Activated T-cell treated with anti-CD3 and anti-CD28 coated beads, Interleukin-2, amount 50 U/mL, for 72 hours (primary cell): ENCODE data around the gene HIBCH. TPM values are rescaled to one million over a fixed set of nuclear protein-coding genes. Genes with fewer than 3 reads are reported as not detected.
A peak's percentile ranks its signal among the peaks of the same experiment; 100 is the strongest.
"Not testable (repeated sequence)": the region's sequence is repeated elsewhere in the genome, so short reads cannot be mapped to it uniquely, and the experiment has no call there.

Experiments used
- ATAC-seq, 2 donors: fragments of 150-1000 bp; cut with Tn5 transposase; replicated peaks in 1 of 2; 2 replicates each; pipeline ENCODE4 v1.10.0; 2021; ENCODE audit warnings: moderate library complexity in 2 of 2, mild to moderate bottlenecking in 1 of 2
- DNase-seq, 2 donors: peaks; one replicate each; pipeline ENCODE4 v3.0.0; 2021 to 2022; ENCODE audit warnings: mixed read lengths in 1 of 2
- H3K27ac Mint-ChIP-seq: one replicate; pipeline ENCODE4 v1.8.0; 2022; ENCODE audit warnings: mild to moderate bottlenecking, moderate library complexity, mixed read lengths
- H3K27me3 Mint-ChIP-seq: one replicate; pipeline ENCODE4 v1.8.0; 2022; ENCODE audit warnings: low read depth, mixed read lengths
- H3K36me3 Mint-ChIP-seq, 2 donors: one replicate each; pipeline ENCODE4 v1.8.0; 2022; ENCODE audit warnings: mixed read lengths in 2 of 2, mild to moderate bottlenecking in 1 of 2; ENCODE audit not compliant: insufficient read depth in 2 of 2
- H3K4me1 Mint-ChIP-seq: one replicate; pipeline ENCODE4 v1.8.0; 2022; ENCODE audit warnings: low read depth, mixed read lengths
- H3K4me3 Mint-ChIP-seq, 2 donors: one replicate each; pipeline ENCODE4 v1.8.0; 2022; ENCODE audit warnings: mild to moderate bottlenecking in 2 of 2, mixed read lengths in 2 of 2, moderate library complexity in 2 of 2
- H3K9me3 Mint-ChIP-seq, 2 donors: one replicate each; pipeline ENCODE4 v1.8.0; 2022; ENCODE audit warnings: mixed read lengths in 2 of 2
- total RNA-seq, 2 donors: library from RNA; stranded (reverse); gene quantifications; one replicate each; pipeline ENCODE4 v1.2.3, GENCODE V29; 2022

Gene HIBCH
- total RNA-seq, 2 donors from 2014 or later = 15.2 to 23.8 TPM

DNA sequence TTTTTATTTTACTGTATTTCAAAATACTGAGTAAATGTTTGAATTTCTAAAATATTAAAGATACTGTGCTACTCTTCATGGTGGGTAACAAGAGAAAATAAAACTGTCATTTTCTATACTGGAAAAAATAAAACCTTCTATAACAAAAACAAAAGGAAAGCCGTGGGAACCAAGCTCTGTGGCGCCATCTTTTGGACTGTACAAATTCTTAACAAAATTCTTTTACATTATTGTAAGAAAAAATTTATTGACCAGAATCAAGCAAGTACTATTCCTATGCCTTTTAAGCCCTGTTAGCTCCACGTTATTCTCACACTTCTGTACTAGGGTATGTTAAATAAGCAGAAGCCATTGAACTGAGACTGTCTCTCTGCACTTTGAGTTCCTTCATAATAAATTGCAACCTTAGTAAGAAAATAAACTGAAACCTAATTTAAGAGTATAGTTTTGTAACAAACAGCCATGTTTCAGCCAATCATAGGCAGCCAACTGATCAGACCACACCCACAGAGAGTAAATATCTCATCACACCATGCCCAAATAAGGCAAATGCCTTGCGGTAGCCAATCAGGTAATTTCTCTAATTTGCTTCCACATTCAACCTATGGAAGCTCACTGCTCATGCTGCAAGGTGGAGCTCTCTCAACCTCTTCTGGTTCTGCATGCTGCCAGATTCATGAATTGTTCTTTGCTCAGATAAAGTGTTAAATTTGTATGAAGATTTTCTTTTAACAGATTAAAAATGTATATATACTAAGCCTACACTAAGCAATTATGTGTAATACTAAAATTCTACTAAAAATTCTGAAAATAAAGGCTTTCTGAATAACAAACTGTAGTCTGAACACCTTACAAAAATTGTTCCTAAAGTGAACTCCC, 42.2 kb downstream of the HIBCH start:
- Mint-ChIP-seq H3K4me1 (no peaks in the 10 kb centered on the region), H3K27ac (no peak overlapping the region), H3K4me3 (no peak overlapping the region), H3K9me3 (no peaks in the 10 kb centered on the region), H3K27me3 (no peaks in the 10 kb centered on the region), H3K36me3 (peaks cover 0 to 2% of the 10 kb centered on the region in 2 donors)
- DNase-seq (peak in 1 of 2 donors; percentile 21), ATAC-seq (no peak)

DNA sequence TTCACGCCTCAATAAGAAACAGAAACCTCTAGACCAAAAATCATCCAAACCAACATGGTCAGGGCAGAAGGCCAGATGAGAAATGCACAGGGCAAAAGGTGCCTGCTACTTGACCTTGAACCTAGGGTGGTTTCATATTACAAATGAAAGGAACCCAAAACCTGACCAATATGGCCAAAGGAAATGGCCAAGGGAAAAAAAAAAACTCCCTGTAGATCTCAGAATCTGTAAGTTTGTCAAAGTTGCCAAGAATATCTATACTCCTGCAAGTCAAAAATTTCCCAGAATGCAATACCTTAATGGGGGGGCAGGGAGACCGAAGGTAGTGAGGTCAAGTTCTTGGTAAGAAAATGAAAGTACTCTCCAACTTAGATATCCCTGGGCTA, 47.2 kb downstream of the HIBCH start:
- DNase-seq (no peak), ATAC-seq (no peak)
- peaks cover 5 to 13% of the 10 kb centered on the region in 2 donors for H3K36me3 Mint-ChIP-seq
- H3K27ac Mint-ChIP-seq = no peak overlapping the region
- H3K9me3 Mint-ChIP-seq = no peaks in the 10 kb centered on the region
- H3K4me3 Mint-ChIP-seq = no peak overlapping the region
- no peaks in the 10 kb centered on the region for H3K27me3 Mint-ChIP-seq
- H3K4me1 Mint-ChIP-seq = no peaks in the 10 kb centered on the region

DNA sequence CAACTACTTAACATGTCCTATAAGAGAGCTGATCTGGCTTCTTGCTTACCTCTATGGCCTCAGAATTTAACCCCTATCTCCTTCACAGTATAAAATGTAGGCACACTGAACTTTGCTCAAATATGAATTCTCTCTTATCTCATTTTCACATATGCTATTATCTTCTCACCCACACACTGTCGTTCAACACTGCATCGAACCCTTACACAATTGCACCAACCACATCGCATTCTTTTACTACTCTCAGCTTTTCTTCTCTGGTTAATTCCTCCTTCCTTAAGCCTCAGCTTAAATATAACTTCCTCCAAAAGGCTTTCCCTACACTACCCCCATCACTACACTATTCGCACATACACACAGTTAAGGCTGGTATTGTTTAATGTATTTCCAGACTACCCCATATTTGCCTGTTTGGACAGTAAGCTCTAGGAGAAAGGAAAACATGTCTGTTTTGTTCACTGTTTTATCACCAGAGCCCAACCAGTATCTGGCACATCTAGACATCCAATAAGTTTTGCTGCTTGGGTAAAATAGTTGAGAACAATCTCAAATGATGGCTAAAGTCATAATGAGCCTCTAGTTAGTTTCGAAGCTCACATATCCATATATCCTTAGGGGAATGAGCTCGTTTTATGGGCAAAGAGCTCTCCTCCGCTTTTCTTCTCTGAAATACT, 47.7 kb downstream of the HIBCH start:
- no peaks in the 10 kb centered on the region for H3K4me1 Mint-ChIP-seq

DNA sequence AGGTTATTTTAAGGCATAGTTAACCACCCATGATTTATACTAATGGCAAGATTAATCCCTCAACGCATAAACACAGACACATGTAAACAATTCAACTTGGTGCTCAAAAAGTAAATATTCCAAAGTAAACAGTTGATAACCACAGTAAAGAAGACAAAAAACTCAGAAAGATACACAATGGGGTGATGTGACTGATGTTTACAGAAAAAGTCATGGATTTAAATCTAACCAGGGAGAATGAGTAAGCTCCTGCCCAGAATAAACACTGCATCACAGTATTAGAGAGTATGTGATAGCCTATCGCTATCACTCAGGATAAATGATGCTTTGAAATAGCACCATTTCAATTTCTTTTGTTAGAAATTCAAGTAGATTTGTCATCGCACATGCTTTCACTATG, 49.3 kb downstream of the HIBCH start:
- ATAC-seq = no peak
- Mint-ChIP-seq H3K4me3 (no peak overlapping the region), H3K27ac (no peak overlapping the region), H3K4me1 (no peaks in the 10 kb centered on the region), H3K36me3 (peaks cover 5 to 12% of the 10 kb centered on the region in 2 donors), H3K9me3 (no peaks in the 10 kb centered on the region), H3K27me3 (no peaks in the 10 kb centered on the region)
- no peak for DNase-seq

More for the DNA sequence above, 47.7 kb downstream of the HIBCH start:
- H3K27me3 Mint-ChIP-seq = no peaks in the 10 kb centered on the region
- ATAC-seq (no peak), DNase-seq (no peak)
- H3K36me3 Mint-ChIP-seq = peaks cover 5 to 13% of the 10 kb centered on the region in 2 donors
- no peak overlapping the region for H3K27ac Mint-ChIP-seq
- no peak overlapping the region for H3K4me3 Mint-ChIP-seq
- no peaks in the 10 kb centered on the region for H3K9me3 Mint-ChIP-seq

DNA sequence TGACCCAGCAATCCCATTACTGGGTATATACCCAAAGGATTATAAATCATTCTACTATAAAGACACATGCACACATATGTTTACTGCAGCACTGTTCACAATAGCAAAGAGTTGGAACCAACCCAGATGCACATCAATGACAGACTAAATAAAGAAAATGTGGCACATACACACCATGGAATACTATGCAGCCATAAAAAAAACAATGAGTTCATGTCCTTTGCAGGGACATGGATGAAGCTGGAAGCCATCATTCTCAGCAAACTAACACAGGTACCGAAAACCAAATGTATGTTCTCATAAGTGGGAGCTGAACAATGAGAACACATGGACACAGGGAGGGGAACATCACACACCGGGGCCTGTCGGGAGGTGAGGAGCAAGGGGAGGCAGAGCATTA, 49.9 kb downstream of the HIBCH start:
- not testable (repeated sequence) for DNase-seq, ATAC-seq, H3K4me3 Mint-ChIP-seq, H3K27me3 Mint-ChIP-seq, H3K27ac Mint-ChIP-seq, H3K4me1 Mint-ChIP-seq, H3K9me3 Mint-ChIP-seq
- peaks cover 5 to 12% of the 10 kb centered on the region in 2 donors for H3K36me3 Mint-ChIP-seq

DNA sequence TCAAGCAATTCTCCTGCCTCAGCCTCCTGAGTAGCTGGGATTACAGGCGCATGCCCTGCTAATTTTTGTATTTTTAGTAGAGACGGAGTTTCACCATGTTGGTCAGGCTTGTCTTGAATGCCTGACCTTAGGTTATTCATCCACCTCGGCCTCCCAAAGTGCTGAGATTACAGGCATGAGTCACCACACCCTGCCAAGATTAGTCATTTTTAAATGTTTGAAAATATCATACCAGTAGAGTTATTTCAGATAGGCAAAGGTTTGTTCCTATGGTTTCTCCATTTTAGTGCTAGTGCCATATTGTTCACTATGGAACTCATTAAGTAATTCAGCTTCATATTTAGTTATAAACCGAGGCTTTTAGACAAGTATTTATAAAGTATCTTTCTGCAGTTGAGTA, 52.3 kb downstream of the HIBCH start:
- no peak overlapping the region for H3K27ac Mint-ChIP-seq
- no peak overlapping the region for H3K4me3 Mint-ChIP-seq
- no peaks in the 10 kb centered on the region for H3K9me3 Mint-ChIP-seq
- peaks cover 5 to 12% of the 10 kb centered on the region in 2 donors for H3K36me3 Mint-ChIP-seq
- no peaks in the 10 kb centered on the region for H3K4me1 Mint-ChIP-seq
- peak in 1 of 2 donors; percentile 36 for ATAC-seq
- no peaks in the 10 kb centered on the region for H3K27me3 Mint-ChIP-seq
- no peak for DNase-seq

DNA sequence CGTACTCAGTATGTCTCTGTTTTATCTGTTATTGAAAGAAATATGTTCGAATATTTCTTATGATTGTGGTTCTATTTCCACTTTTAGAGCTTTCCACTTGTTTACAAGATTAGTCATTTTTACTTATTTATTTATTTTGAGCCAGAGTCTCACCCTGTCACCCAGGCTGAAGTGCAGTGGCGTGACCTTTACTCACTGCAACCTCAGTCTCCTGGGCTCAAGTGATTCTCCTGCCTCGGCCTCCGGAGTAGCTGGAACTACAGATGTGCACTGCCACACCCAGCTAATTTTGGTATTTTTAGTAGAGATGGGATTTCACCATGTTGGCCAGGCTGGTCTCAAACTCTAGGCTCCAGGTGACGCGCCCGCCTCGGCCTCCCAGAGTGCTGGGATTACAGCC, 53.3 kb downstream of the HIBCH start:
- H3K9me3 Mint-ChIP-seq = no peaks in the 10 kb centered on the region
- DNase-seq = no peak
- no peaks in the 10 kb centered on the region for H3K27me3 Mint-ChIP-seq
- H3K36me3 Mint-ChIP-seq = peaks cover 5 to 8% of the 10 kb centered on the region in 2 donors
- no peak overlapping the region for H3K27ac Mint-ChIP-seq
- H3K4me1 Mint-ChIP-seq = no peaks in the 10 kb centered on the region
- no peak overlapping the region for H3K4me3 Mint-ChIP-seq
- ATAC-seq = no peak

DNA sequence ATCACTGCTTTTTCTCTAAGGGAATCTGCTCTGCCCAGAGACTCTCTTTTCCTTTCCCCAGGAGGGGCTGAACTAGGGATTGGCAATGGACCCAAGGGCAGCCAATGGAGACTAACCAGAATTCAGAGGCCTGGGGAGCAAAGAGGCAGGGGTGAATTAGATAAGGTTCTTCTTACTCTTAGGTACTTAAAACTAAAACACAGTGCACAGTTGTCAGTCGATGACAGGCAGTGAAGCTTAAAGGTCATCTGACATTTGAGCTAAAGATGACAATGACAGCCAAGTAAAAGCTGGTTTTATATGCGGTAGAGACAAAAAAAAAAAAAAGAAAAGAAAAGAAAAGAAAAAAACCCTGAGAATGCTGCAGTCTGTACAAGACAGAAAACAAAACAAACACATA, 57.8 kb downstream of the HIBCH start:
- Mint-ChIP-seq H3K27ac (no peak overlapping the region), H3K4me1 (no peaks in the 10 kb centered on the region), H3K36me3 (peaks cover 13 to 24% of the 10 kb centered on the region in 2 donors), H3K4me3 (no peak overlapping the region), H3K9me3 (peaks cover 6 to 8% of the 10 kb centered on the region in 2 donors), H3K27me3 (no peaks in the 10 kb centered on the region)
- DNase-seq = no peak
- no peak for ATAC-seq

DNA sequence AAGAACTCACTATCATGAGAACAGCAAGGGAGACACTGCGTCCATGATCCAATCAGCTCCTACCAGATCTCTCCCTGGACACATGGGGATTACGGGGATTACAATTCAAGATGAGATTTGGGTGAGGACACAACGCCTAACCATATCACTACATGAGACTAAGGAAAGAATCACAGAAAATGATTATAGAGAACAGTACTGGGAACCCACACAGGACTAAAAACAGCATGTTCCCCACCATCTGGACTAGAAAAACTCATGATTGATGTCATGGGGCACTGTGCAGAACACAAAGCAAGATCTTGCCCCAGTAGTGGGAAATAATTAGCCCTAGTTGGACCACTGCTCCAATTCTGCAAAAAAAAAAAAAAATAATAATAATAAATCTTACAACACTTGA, 63.5 kb downstream of the HIBCH start:
- no peak overlapping the region for H3K4me3 Mint-ChIP-seq
- no peak overlapping the region for H3K27ac Mint-ChIP-seq
- DNase-seq = no peak
- no peaks in the 10 kb centered on the region for H3K27me3 Mint-ChIP-seq
- peaks cover 16 to 31% of the 10 kb centered on the region in 2 donors for H3K36me3 Mint-ChIP-seq
- ATAC-seq = peak; percentile 39 to 52
- H3K4me1 Mint-ChIP-seq = no peaks in the 10 kb centered on the region
- peaks cover 6 to 8% of the 10 kb centered on the region in 2 donors for H3K9me3 Mint-ChIP-seq

DNA sequence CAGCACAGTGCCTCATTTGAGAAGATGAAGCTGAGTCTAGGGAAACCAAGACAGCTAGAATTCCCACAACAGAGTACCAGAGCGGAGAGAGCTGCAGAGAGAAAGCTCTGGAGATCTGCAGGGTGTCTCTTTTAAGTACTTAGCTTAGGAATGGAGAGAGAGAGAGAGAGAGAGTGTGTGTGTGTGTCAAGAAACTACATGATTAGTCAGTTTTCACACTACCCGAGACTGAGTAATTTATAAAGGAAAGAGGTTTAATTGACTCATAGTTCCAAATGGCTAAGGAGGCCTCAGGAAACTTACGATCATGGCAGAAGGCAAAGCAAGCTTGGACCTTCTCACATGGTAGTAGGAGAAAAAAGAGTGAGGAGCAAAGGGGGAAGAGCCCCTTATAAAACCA, 64.0 kb downstream of the HIBCH start:
- H3K4me1 Mint-ChIP-seq = no peaks in the 10 kb centered on the region
- no peak for DNase-seq
- peaks cover 16 to 32% of the 10 kb centered on the region in 2 donors for H3K36me3 Mint-ChIP-seq
- peak; percentile 92 to 96 for ATAC-seq
- no peaks in the 10 kb centered on the region for H3K27me3 Mint-ChIP-seq
- no peak overlapping the region for H3K27ac Mint-ChIP-seq
- peaks cover 6 to 8% of the 10 kb centered on the region in 2 donors for H3K9me3 Mint-ChIP-seq
- H3K4me3 Mint-ChIP-seq = no peak overlapping the region

DNA sequence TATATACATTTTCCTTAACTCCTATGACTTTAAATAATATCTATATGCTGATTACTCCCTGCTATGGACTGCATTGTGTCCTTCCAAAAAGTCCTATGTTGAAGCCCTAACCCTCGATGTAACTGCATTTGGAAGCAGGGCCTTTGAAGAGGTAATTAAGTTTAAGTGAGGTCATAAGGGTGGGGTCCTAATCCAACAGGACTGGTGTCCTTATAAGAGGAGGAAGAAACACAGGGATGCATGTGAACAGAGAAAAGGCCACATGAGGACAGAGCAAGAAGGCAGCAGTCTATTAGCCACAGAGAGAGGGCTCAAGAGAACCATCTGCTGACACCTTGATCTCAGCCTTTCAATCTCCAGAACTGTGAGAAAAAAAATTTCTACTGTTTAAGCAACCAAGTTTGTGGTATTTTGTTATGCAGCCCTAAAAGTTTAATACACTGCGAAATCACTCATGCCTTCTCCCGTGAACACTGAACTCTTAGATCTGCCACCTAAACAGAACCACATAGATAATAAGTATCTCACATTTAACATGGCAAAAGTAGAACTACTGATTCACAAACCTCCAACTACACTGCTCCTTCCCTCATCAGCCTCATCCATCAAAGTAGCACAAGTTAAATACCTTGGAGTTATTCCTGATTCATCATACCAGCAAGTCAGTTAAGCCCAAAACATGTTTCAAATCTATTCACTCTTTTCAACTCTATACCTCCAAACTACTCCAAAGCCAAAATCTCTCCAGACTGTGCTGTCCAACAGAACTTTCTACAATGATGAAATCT, 65.4 kb downstream of the HIBCH start:
- DNase-seq (no peak), ATAC-seq (no peak)
- Mint-ChIP-seq H3K4me3 (no peak overlapping the region), H3K9me3 (peaks cover 6 to 8% of the 10 kb centered on the region in 2 donors), H3K4me1 (no peaks in the 10 kb centered on the region), H3K27ac (no peak overlapping the region), H3K36me3 (peaks cover 16 to 35% of the 10 kb centered on the region in 2 donors), H3K27me3 (no peaks in the 10 kb centered on the region)

DNA sequence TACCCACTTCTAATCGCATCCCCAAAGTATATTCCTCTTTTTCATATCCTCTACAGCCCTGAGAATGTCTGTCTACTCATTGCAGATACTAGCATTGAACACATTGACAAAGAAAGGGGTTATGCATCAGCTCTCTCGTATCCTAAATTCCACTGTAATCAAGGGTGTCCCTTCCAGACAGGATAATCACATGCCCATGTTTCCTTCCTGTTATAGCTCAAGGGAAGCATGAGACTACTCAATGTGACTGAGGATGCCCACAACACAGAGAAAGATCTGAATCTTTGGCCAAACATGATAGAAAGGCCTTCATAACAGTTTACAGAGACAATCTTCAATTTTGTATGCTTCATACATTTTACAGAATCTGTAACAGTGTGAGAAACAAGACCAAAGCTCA, 69.2 kb downstream of the HIBCH start:
- no peak overlapping the region for H3K4me3 Mint-ChIP-seq

DNA sequence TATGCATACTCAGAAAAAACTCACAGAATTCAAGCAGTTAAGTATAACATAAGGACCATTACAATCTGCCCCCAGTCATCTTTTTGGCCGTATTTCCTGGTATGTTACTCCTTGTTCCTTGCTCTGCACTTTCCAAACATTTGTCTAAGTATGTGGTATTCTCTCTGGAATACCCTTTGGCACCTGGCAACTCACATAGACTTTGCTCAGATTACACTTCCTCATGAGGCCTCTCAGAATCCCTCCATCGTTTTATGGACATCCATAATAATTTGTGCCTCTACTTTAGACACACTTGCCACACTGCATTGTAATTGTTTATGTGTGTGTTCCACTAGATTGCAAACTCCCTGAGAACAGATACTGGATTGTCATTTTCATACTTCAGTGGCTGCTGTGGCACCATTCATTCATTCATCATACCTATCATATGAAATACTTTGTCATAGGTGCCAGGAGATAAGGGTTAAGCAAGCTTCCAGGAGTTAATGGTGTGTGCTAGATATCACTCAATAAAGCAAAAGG, 84.0 kb downstream of the HIBCH start:
- no peaks in the 10 kb centered on the region for H3K27me3 Mint-ChIP-seq

More for the DNA sequence above, 69.2 kb downstream of the HIBCH start:
- Mint-ChIP-seq H3K9me3 (no peaks in the 10 kb centered on the region), H3K36me3 (peaks cover 0 to 19% of the 10 kb centered on the region in 2 donors), H3K27me3 (no peaks in the 10 kb centered on the region), H3K27ac (no peak overlapping the region), H3K4me1 (no peaks in the 10 kb centered on the region)
- DNase-seq (no peak), ATAC-seq (no peak)

More for the DNA sequence above, 84.0 kb downstream of the HIBCH start:
- no peak for ATAC-seq
- Mint-ChIP-seq H3K9me3 (peaks cover 4 to 8% of the 10 kb centered on the region in 2 donors), H3K27ac (no peak overlapping the region), H3K4me3 (no peak overlapping the region), H3K36me3 (peaks cover 6 to 20% of the 10 kb centered on the region in 2 donors), H3K4me1 (no peaks in the 10 kb centered on the region)
- no peak for DNase-seq
